MM.1S (cell line): ENCODE measurements around the gene ITPR1.

Source experiments
- DNase-seq: peaks from one replicate; pipeline ENCODE4 v3.0.0-alpha.2; 2015
- H2AFZ ChIP-seq: fragments of 300-600 bp; sonication (generic); 2 replicates; pipeline ENCODE4 v1.6.0; 2016; ENCODE audit warnings: antibody characterized with exemption, low read length
- H3F3A ChIP-seq: fragments of 300-600 bp; sonication (generic); 2 replicates; pipeline ENCODE4 v1.6.1; 2016; ENCODE audit warnings: mild to moderate bottlenecking, antibody characterized with exemption, low read length, moderate library complexity, mixed read lengths; ENCODE audit not compliant: insufficient read depth
- H3K27ac ChIP-seq: fragments of 300-600 bp; sonication (generic); 2 replicates; pipeline ENCODE4 v1.5.1; 2016; ENCODE audit warnings: mild to moderate bottlenecking, low read length
- H3K27me3 ChIP-seq: fragments of 300-600 bp; sonication (generic); replicated peaks from 2 replicates; pipeline ENCODE4 v1.6.0; 2016; ENCODE audit warnings: low read length; ENCODE audit not compliant: insufficient read depth
- H3K36me3 ChIP-seq: fragments of 300-600 bp; sonication (generic); replicated peaks from 2 replicates; pipeline ENCODE4 v1.6.1; 2016; ENCODE audit warnings: mild to moderate bottlenecking, low read length, mixed read lengths; ENCODE audit not compliant: insufficient read depth
- H3K4me1 ChIP-seq: fragments of 300-600 bp; sonication (generic); 2 replicates; pipeline ENCODE4 v1.6.1; 2016; ENCODE audit warnings: low read length, mixed read lengths
- H3K4me2 ChIP-seq: fragments of 300-600 bp; sonication (generic); 2 replicates; pipeline ENCODE4 v1.6.0; 2016; ENCODE audit warnings: low read depth, low read length
- H3K4me3 ChIP-seq: fragments of 300-600 bp; sonication (generic); 2 replicates; pipeline ENCODE4 v1.5.1; 2016; ENCODE audit warnings: low read length, mixed read lengths
- H3K79me2 ChIP-seq: fragments of 300-600 bp; sonication (generic); 2 replicates; pipeline ENCODE4 v1.6.1; 2016; ENCODE audit warnings: mixed run types, low read length, mixed read lengths
- H3K9ac ChIP-seq: fragments of 300-600 bp; sonication (generic); 2 replicates; pipeline ENCODE4 v1.6.1; 2016; ENCODE audit warnings: low read length, mixed read lengths
- H3K9me2 ChIP-seq: fragments of 300-600 bp; sonication (generic); replicated peaks from 2 replicates; pipeline ENCODE4 v1.6.1; 2016; ENCODE audit warnings: mild to moderate bottlenecking, low read length, mixed read lengths; ENCODE audit not compliant: insufficient read depth
- H3K9me3 ChIP-seq: fragments of 300-600 bp; sonication (generic); replicated peaks from 2 replicates; pipeline ENCODE4 v1.6.1; 2016; ENCODE audit warnings: mild to moderate bottlenecking, low read length, mixed read lengths; ENCODE audit not compliant: insufficient read depth
- H4K20me1 ChIP-seq: fragments of 300-600 bp; sonication (generic); 2 replicates; pipeline ENCODE4 v1.6.1; 2016; ENCODE audit warnings: mild to moderate bottlenecking, low read length, moderate library complexity, mixed read lengths; ENCODE audit not compliant: insufficient read depth
- EZH2 ChIP-seq: fragments of 300-600 bp; sonication (generic); optimal IDR thresholded peaks from 2 replicates; pipeline ENCODE3; 2017; ENCODE audit warnings: low read depth, mild to moderate bottlenecking, antibody characterized with exemption, low read length, mixed read lengths
- EZH2phosphoT487 ChIP-seq: fragments of 300-600 bp; sonication (generic); IDR thresholded peaks from 2 replicates; pipeline ENCODE4 v1.6.1; 2018; ENCODE audit warnings: antibody characterized with exemption, low read length
- TF ChIP-seq, protein P1 (sequence below): fragments of 300-600 bp; sonication (generic); IDR thresholded peaks from 2 replicates; pipeline ENCODE4 v1.5.1; 2016; ENCODE audit warnings: antibody characterized with exemption, low read length, mixed read lengths

ITPR1 gene

GRCh38 chr3:4688411-4688810 lies 195.3 kb downstream of the ITPR1 start:
- TF ChIP-seq EZH2, result no peak
- no peak for TF ChIP-seq EZH2phosphoT487
- TF ChIP-seq, protein P1, sequence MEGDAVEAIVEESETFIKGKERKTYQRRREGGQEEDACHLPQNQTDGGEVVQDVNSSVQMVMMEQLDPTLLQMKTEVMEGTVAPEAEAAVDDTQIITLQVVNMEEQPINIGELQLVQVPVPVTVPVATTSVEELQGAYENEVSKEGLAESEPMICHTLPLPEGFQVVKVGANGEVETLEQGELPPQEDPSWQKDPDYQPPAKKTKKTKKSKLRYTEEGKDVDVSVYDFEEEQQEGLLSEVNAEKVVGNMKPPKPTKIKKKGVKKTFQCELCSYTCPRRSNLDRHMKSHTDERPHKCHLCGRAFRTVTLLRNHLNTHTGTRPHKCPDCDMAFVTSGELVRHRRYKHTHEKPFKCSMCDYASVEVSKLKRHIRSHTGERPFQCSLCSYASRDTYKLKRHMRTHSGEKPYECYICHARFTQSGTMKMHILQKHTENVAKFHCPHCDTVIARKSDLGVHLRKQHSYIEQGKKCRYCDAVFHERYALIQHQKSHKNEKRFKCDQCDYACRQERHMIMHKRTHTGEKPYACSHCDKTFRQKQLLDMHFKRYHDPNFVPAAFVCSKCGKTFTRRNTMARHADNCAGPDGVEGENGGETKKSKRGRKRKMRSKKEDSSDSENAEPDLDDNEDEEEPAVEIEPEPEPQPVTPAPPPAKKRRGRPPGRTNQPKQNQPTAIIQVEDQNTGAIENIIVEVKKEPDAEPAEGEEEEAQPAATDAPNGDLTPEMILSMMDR, result no peak
- no peaks in the 10 kb centered on the region for H3K27me3 ChIP-seq
- H3K4me2 ChIP-seq, result no peak overlapping the region
- no peaks in the 10 kb centered on the region for H3K9me2 ChIP-seq
- H3K4me3 ChIP-seq, result no peak overlapping the region
- no peak overlapping the region for H2AFZ ChIP-seq
- no peak for DNase-seq
- no peaks in the 10 kb centered on the region for H3K36me3 ChIP-seq
- H4K20me1 ChIP-seq, result no peaks in the 10 kb centered on the region
- no peaks in the 10 kb centered on the region for H3K79me2 ChIP-seq
- H3K27ac ChIP-seq, result no peak overlapping the region
- no peaks in the 10 kb centered on the region for H3K9me3 ChIP-seq
- no peaks in the 10 kb centered on the region for H3K4me1 ChIP-seq
- no peak overlapping the region for H3K9ac ChIP-seq
- H3F3A ChIP-seq, result no peaks in the 10 kb centered on the region

GRCh38 chr3:4689021-4689420 lies 195.9 kb downstream of the ITPR1 start:
- Histone ChIP-seq H3K27ac (no peak overlapping the region), H3K4me1 (no peaks in the 10 kb centered on the region), H3K79me2 (no peaks in the 10 kb centered on the region), H3K36me3 (no peaks in the 10 kb centered on the region), H3F3A (no peaks in the 10 kb centered on the region), H3K9ac (no peak overlapping the region), H3K4me2 (no peak overlapping the region), H3K27me3 (no peaks in the 10 kb centered on the region), H3K4me3 (no peak overlapping the region), H3K9me2 (no peaks in the 10 kb centered on the region), H3K9me3 (no peaks in the 10 kb centered on the region), H4K20me1 (no peaks in the 10 kb centered on the region), H2AFZ (no peak overlapping the region)
- DNase-seq, result no peak
- TF ChIP-seq, protein P1, result no peak
- TF ChIP-seq EZH2phosphoT487, result no peak
- no peak for TF ChIP-seq EZH2

- no peak overlapping the region for H3K9ac ChIP-seq
- H3K79me2 ChIP-seq, result no peaks in the 10 kb centered on the region
- H4K20me1 ChIP-seq, result no peaks in the 10 kb centered on the region
- H3K9me3 ChIP-seq, result no peaks in the 10 kb centered on the region
- H3K4me3 ChIP-seq, result no peak overlapping the region
- no peaks in the 10 kb centered on the region for H3K27me3 ChIP-seq
- no peaks in the 10 kb centered on the region for H3F3A ChIP-seq
- no peaks in the 10 kb centered on the region for H3K9me2 ChIP-seq
- no peak overlapping the region for H3K27ac ChIP-seq
- no peaks in the 10 kb centered on the region for H3K4me1 ChIP-seq
- H2AFZ ChIP-seq, result no peak overlapping the region
- DNase-seq, result no peak
- no peaks in the 10 kb centered on the region for H3K36me3 ChIP-seq
- H3K4me2 ChIP-seq, result no peak overlapping the region
- TF ChIP-seq EZH2phosphoT487 (no peak), EZH2 (no peak)
- TF ChIP-seq, protein P1, result no peak
Observed at GRCh38 chr3:4690277-4690676, 197.1 kb downstream of the ITPR1 start.
